K562 (cell line): ENCODE data around the gene PRR29. TPM values are rescaled to one million over a fixed set of nuclear protein-coding genes. Genes with fewer than 3 reads are reported as not detected.

ENCODE experiments used
- BHLHE40 ChIP-seq: IDR thresholded peaks from 2 replicates; pipeline ENCODE4 v1.6.1; 2011; ENCODE audit warnings: low read length, improper control_type of control experiment
- BRCA1 ChIP-seq, 2 experiments: fragments of 450-650 bp in 1 of 2; sonication (generic) in 1 of 2; formaldehyde crosslinking in 1 of 2; IDR thresholded peaks; 2 replicates each; pipeline versions ENCODE4 v1.5.0 to v1.6.1; 2017 to 2020; ENCODE audit warnings: mild to moderate bottlenecking in 1 of 2, missing genetic modification reagents in 1 of 2
- CAMTA2 ChIP-seq: fragments of 250-450 bp; sonication (Bioruptor Pico); conservative IDR thresholded peaks from 2 replicates; pipeline ENCODE4 v1.5.1; 2022
- CXXC5 ChIP-seq: fragments of 250-450 bp; sonication (Bioruptor Pico); IDR thresholded peaks from 2 replicates; pipeline ENCODE4 v1.8.0; 2022; ENCODE audit warnings: inconsistent platforms, mild to moderate bottlenecking, moderate library complexity
- FOXA1 ChIP-seq: fragments of 450-650 bp; IDR thresholded peaks from 2 replicates; pipeline ENCODE4 v1.6.1; 2016; ENCODE audit warnings: mild to moderate bottlenecking, borderline replicate concordance
- JUND ChIP-seq, 2 experiments: IDR thresholded peaks; 2 replicates in 1 of 2; 3 replicates in 1 of 2; pipeline ENCODE4 v1.6.1; 2011; ENCODE audit warnings: borderline replicate concordance in 2 of 2, low read depth in 2 of 2, low read length in 2 of 2, improper control_type of control experiment in 1 of 2, missing biosample characterization in 1 of 2, missing genetic modification characterization in 1 of 2, missing genetic modification reagents in 1 of 2
- MYNN ChIP-seq, 2 experiments: sonication (generic); formaldehyde crosslinking in 1 of 2; IDR thresholded peaks; 2 replicates each; pipeline versions ENCODE4 v1.5.0 to v1.6.1; 2016 to 2020; ENCODE audit warnings: antibody characterized with exemption in 1 of 2, missing genetic modification reagents in 1 of 2
- PCBP2 ChIP-seq: fragments of 200-400 bp; formaldehyde crosslinking; IDR thresholded peaks from 2 replicates; pipeline ENCODE4 v1.6.1; 2018; ENCODE audit warnings: low read length, low read depth, mild to moderate bottlenecking, moderate library complexity; ENCODE audit not compliant: poor library complexity, severe bottlenecking
- POLR2AphosphoS2 ChIP-seq: IDR thresholded peaks from 2 replicates; pipeline ENCODE4 v1.6.1; 2012; ENCODE audit warnings: low read length, improper control_type of control experiment
- SIN3B ChIP-seq: fragments of 450-650 bp; IDR thresholded peaks from 2 replicates; pipeline ENCODE4 v1.6.1; 2017; ENCODE audit warnings: low read depth, mild to moderate bottlenecking, moderate library complexity
- SMAD2 ChIP-seq: fragments of 150-350 bp; IDR thresholded peaks from 2 replicates; pipeline ENCODE4 v1.6.1; 2014; ENCODE audit warnings: low read depth, mild to moderate bottlenecking, low read length
- SMARCC2 ChIP-seq: fragments of 450-650 bp; IDR thresholded peaks from 2 replicates; pipeline ENCODE4 v1.6.1; 2017; ENCODE audit warnings: antibody characterized with exemption, moderate library complexity, mild to moderate bottlenecking, low read depth
- YBX1 ChIP-seq: fragments of 450-650 bp; IDR thresholded peaks from 2 replicates; pipeline ENCODE4 v1.7.1; 2016; ENCODE audit warnings: mild to moderate bottlenecking
- ZKSCAN1 ChIP-seq: fragments of 150-350 bp; IDR thresholded peaks from 2 replicates; pipeline ENCODE4 v1.6.1; 2016; ENCODE audit warnings: low read depth, low read length
- ZNF140 ChIP-seq: fragments of 250-450 bp; sonication (Bioruptor Pico); IDR thresholded peaks from 2 replicates; pipeline ENCODE4 v1.8.0; 2021; ENCODE audit warnings: moderate library complexity, mild to moderate bottlenecking, inconsistent platforms
- ZNF347 ChIP-seq: fragments of 450-650 bp; formaldehyde crosslinking; IDR thresholded peaks from 2 replicates; pipeline ENCODE4 v1.4.0; 2020; ENCODE audit warnings: low read depth, mild to moderate bottlenecking, moderate library complexity
- ZNF707 ChIP-seq: fragments of 250-450 bp; sonication (Bioruptor Pico); conservative IDR thresholded peaks from 2 replicates; pipeline ENCODE4 v1.8.0; 2022; ENCODE audit warnings: inconsistent platforms, mild to moderate bottlenecking, moderate library complexity
- polyA plus RNA-seq, 8 experiments: library from polyadenylated mRNA; depleted of rRNA in 4 of 8; stranded (reverse) in 5 of 8; unstranded in 3 of 8; fragments of >200 nt; fragmentation: Nextera tagmentation in 2 of 8; fragmentation: Illumina TruSeq in 1 of 8; extraction: Ambion mirVana in 2 of 8; extraction: Trizol in 1 of 8; gene quantifications; 2 replicates each; pipeline versions ENCODE4 v1.2.1 to v1.2.3, GENCODE V29; 2011 to 2014; ENCODE audit warnings: inconsistent platforms in 1 of 8, missing spikeins in 1 of 8
- total RNA-seq, 7 experiments: library from RNA; depleted of rRNA in 6 of 7; stranded (reverse); fragments of >200 nt in 6 of 7; fragmentation: Illumina TruSeq in 2 of 7; extraction: Trizol in 2 of 7; gene quantifications; 2 replicates each; pipeline versions ENCODE4 v1.2.1 to v1.2.3, GENCODE V29; 2011 to 2021; ENCODE audit warnings: low replicate concordance in 1 of 7
- TF ChIP-seq, protein P1 (sequence below): sonication (generic); formaldehyde crosslinking; IDR thresholded peaks from 2 replicates; pipeline ENCODE4 v1.8.0; 2023; ENCODE audit warnings: mild to moderate bottlenecking, missing genetic modification reagents
- TF ChIP-seq, protein P2 (sequence below): fragments of 450-650 bp; formaldehyde crosslinking; IDR thresholded peaks from 2 replicates; pipeline ENCODE4 v1.4.0; 2022; ENCODE audit warnings: missing genetic modification characterization
- TF ChIP-seq, protein P3 (sequence below): fragments of 250-450 bp; sonication (Bioruptor Pico); IDR thresholded peaks from 2 replicates; pipeline ENCODE4 v1.8.0; 2022; ENCODE audit warnings: inconsistent platforms, mild to moderate bottlenecking, moderate library complexity, borderline replicate concordance
- TF ChIP-seq, protein P4 (sequence below): fragments of 450-650 bp; IDR thresholded peaks from 2 replicates; pipeline ENCODE4 v1.7.0; 2016; ENCODE audit warnings: borderline replicate concordance
- TF ChIP-seq, protein P5 (sequence below): fragments of 450-650 bp; formaldehyde crosslinking; IDR thresholded peaks from 2 replicates; pipeline ENCODE4 v1.4.0; 2020; ENCODE audit warnings: mild to moderate bottlenecking, moderate library complexity

Gene PRR29
- total and polyA plus RNA-seq, 9 of the 15 experiments (the other 6 are each of a cell fraction or from before 2014, with no cell fraction given): 0.08 to 0.58 (median 0.15) TPM; not detected in 5

DNA sequence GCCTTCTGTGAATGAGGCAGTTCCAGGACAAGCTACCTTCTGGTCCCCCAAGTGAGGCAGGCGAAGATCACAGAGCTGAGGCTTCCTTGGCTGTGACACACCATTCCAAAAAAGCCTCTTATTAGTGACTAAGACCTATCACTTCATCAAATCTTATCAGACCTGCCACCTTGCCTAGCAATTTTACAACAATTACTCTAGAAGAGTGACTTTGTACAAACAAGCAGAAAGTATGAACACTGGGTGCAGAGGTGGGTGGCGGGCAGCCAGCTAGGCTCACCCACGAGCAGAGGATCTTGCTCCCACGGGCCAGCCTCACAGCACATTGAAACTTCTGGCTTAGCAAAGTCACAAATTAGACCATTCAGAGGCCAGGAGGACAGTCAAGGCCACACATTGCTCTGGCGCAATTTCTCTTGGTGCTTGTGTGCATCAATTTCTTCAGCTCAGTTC lies 24.5 kb downstream of the PRR29 start (continued):
- TF ChIP-seq, protein P1, sequence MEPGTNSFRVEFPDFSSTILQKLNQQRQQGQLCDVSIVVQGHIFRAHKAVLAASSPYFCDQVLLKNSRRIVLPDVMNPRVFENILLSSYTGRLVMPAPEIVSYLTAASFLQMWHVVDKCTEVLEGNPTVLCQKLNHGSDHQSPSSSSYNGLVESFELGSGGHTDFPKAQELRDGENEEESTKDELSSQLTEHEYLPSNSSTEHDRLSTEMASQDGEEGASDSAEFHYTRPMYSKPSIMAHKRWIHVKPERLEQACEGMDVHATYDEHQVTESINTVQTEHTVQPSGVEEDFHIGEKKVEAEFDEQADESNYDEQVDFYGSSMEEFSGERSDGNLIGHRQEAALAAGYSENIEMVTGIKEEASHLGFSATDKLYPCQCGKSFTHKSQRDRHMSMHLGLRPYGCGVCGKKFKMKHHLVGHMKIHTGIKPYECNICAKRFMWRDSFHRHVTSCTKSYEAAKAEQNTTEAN (CRISPR knock-in tag): no peak
- TF ChIP-seq, protein P2, sequence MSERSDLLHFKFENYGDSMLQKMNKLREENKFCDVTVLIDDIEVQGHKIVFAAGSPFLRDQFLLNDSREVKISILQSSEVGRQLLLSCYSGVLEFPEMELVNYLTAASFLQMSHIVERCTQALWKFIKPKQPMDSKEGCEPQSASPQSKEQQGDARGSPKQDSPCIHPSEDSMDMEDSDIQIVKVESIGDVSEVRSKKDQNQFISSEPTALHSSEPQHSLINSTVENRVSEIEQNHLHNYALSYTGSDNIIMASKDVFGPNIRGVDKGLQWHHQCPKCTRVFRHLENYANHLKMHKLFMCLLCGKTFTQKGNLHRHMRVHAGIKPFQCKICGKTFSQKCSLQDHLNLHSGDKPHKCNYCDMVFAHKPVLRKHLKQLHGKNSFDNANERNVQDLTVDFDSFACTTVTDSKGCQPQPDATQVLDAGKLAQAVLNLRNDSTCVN (CRISPR knock-in tag): no peak
- TF ChIP-seq, protein P3, sequence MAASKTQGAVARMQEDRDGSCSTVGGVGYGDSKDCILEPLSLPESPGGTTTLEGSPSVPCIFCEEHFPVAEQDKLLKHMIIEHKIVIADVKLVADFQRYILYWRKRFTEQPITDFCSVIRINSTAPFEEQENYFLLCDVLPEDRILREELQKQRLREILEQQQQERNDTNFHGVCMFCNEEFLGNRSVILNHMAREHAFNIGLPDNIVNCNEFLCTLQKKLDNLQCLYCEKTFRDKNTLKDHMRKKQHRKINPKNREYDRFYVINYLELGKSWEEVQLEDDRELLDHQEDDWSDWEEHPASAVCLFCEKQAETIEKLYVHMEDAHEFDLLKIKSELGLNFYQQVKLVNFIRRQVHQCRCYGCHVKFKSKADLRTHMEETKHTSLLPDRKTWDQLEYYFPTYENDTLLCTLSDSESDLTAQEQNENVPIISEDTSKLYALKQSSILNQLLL: no peak
- TF ChIP-seq FOXA1 (no peak), SMARCC2 (peak; percentile 69; the same call in 1 of the 2 replicates), ZNF140 (CRISPR knock-in tag) (no peak), ZNF707 (no peak), POLR2AphosphoS2 (no peak), BRCA1 (IDR thresholded peaks at IDR 0.05) (no peak), BRCA1 (CRISPR knock-in tag; IDR thresholded peaks at IDR 0.05) (no peak), SIN3B (no peak), JUND (IDR thresholded peaks at IDR 0.05; ENCODE audit: borderline replicate concordance, low read depth, low read length) (peak; percentile 60; the same call in 1 of the 2 replicates), JUND (tag; IDR thresholded peaks at IDR 0.05; ENCODE audit: borderline replicate concordance, low read depth, low read length) (peak; percentile 66; the same call in 2 of the 3 replicates), MYNN (IDR thresholded peaks at IDR 0.05) (no peak), MYNN (CRISPR knock-in tag; IDR thresholded peaks at IDR 0.05) (no peak), BHLHE40 (no peak), ZKSCAN1 (no peak), CXXC5 (CRISPR knock-in tag) (no peak), SMAD2 (no peak), PCBP2 (no peak), ZNF347 (CRISPR knock-in tag) (no peak), YBX1 (no peak), CAMTA2 (no peak)
- TF ChIP-seq, protein P4, sequence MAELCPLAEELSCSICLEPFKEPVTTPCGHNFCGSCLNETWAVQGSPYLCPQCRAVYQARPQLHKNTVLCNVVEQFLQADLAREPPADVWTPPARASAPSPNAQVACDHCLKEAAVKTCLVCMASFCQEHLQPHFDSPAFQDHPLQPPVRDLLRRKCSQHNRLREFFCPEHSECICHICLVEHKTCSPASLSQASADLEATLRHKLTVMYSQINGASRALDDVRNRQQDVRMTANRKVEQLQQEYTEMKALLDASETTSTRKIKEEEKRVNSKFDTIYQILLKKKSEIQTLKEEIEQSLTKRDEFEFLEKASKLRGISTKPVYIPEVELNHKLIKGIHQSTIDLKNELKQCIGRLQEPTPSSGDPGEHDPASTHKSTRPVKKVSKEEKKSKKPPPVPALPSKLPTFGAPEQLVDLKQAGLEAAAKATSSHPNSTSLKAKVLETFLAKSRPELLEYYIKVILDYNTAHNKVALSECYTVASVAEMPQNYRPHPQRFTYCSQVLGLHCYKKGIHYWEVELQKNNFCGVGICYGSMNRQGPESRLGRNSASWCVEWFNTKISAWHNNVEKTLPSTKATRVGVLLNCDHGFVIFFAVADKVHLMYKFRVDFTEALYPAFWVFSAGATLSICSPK: no peak
- TF ChIP-seq, protein P5, sequence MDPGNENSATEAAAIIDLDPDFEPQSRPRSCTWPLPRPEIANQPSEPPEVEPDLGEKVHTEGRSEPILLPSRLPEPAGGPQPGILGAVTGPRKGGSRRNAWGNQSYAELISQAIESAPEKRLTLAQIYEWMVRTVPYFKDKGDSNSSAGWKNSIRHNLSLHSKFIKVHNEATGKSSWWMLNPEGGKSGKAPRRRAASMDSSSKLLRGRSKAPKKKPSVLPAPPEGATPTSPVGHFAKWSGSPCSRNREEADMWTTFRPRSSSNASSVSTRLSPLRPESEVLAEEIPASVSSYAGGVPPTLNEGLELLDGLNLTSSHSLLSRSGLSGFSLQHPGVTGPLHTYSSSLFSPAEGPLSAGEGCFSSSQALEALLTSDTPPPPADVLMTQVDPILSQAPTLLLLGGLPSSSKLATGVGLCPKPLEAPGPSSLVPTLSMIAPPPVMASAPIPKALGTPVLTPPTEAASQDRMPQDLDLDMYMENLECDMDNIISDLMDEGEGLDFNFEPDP (CRISPR knock-in tag): no peak
